LNCAP (cell line): ENCODE data around the gene CD8B2.
A peak's percentile ranks its signal among the peaks of the same experiment; 100 is the strongest.

Experiments used
- CTCF ChIP-seq: fragments of 450-650 bp; IDR thresholded peaks from 2 replicates; pipeline ENCODE4 v1.5.1; 2017; ENCODE audit warnings: mild to moderate bottlenecking

The CD8B2 gene

GRCh38 chr2:106537047-106537446, 49.9 kb downstream of the CD8B2 start:
- TF ChIP-seq CTCF, result no peak

DNA sequence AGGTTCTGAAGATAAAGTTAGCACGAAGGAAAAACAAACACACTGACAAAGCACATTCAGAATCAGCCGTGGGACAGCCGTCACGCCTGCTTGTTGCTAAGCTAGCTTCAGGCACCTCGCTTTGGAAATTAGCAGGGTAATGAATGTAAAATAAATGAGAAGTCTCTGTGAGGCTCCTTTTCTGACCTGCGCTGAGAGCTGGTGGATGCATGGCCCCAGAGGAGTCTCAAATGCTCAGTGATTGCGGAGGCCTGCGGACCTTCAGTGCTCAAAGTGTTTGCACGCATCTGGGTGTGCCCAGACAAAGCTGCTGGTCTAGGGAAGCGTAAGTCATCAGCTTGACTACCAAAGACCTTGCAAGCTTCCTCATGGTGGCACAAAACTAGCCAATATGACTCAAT, 50.6 kb downstream of the CD8B2 start:
- no peak for TF ChIP-seq CTCF

DNA sequence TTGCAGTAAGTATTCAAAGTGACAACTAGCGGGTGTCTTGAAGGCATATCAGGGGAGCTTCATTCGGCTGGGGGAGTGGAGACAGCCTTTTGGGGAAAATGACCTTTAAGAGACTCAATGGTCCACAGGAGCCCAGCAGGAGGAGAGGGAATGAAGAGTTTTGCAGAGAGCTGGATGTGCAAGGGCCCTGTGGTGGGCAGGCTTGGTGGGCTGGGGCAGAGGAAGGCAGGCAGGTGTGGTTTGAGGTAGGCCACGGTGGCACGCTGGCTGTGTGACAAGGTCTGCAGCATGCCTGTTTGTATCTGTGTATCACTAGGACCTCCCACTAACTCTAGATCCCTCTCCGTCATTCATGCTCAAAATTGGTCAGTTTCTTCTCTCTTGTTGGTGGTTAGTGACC, 53.7 kb downstream of the CD8B2 start:
- TF ChIP-seq CTCF, result no peak

- TF ChIP-seq CTCF, result no peak
Observed at GRCh38 chr2:106541333-106541732, 54.2 kb downstream of the CD8B2 start.

GRCh38 chr2:106542746-106543359, 55.7 kb downstream of the CD8B2 start:
- peak; percentile 79 for TF ChIP-seq CTCF

GRCh38 chr2:106545007-106545406, 57.8 kb downstream of the CD8B2 start:
- no peak for TF ChIP-seq CTCF

DNA sequence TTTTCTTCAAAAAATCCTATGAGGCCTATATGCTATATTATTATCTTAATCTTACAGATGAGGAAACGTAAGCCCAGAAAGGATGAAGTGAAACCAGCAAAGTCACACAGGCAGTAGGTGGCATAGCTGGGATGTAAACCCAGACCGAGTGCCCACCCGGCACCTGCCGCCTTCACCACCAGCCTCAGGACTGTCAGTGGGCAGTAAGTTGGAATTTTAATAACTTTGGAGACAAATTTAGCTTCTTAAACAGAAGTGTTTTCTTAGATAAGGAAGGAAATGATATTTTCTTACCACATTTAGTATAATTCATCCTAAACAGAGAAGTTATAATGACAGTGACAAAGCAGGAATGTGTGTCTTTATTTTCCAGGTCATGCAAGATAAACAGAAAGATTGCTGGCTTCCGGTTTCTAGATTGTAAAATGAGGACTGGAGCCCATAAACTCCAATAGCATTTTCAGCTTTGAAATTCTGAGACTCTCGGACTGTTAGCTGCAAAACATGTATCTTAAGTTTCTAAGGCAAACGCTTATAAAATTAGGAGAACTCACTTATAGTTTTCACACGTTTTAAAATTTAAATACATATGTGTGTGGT, 59.3 kb downstream of the CD8B2 start:
- no peak for TF ChIP-seq CTCF
